Osteocyte (in vitro differentiated cells): ENCODE data around the gene JAKMIP1. TPM values are rescaled to one million over a fixed set of nuclear protein-coding genes. Genes with fewer than 3 reads are reported as not detected.

Experiments used
- DNase-seq: peaks from one replicate; pipeline ENCODE4 v3.0.0; 2021; ENCODE audit warnings: mixed read lengths; ENCODE audit not compliant: unreplicated experiment; ENCODE audit errors: extremely low spot score
- H3K27ac Mint-ChIP-seq: one replicate; pipeline ENCODE4 v1.8.0; 2021; ENCODE audit warnings: mild to moderate bottlenecking, mixed read lengths; ENCODE audit not compliant: unreplicated experiment
- H3K27me3 Mint-ChIP-seq: one replicate; pipeline ENCODE4 v1.8.0; 2021; ENCODE audit warnings: mixed read lengths; ENCODE audit not compliant: unreplicated experiment
- H3K36me3 Mint-ChIP-seq: one replicate; pipeline ENCODE4 v1.8.0; 2021; ENCODE audit warnings: mixed read lengths; ENCODE audit not compliant: unreplicated experiment
- H3K4me1 Mint-ChIP-seq: one replicate; pipeline ENCODE4 v1.8.0; 2021; ENCODE audit warnings: mixed read lengths; ENCODE audit not compliant: unreplicated experiment
- H3K4me3 Mint-ChIP-seq: one replicate; pipeline ENCODE4 v1.8.0; 2021; ENCODE audit warnings: mild to moderate bottlenecking, moderate library complexity, mixed read lengths; ENCODE audit not compliant: unreplicated experiment
- H3K9me3 Mint-ChIP-seq: one replicate; pipeline ENCODE4 v1.8.0; 2021; ENCODE audit warnings: mixed read lengths; ENCODE audit not compliant: unreplicated experiment
- CTCF ChIP-seq: fragments of 200-600 bp; sonication (generic); IDR thresholded peaks from 2 replicates; pipeline ENCODE4 v1.5.0; 2021; ENCODE audit warnings: antibody characterized with exemption, mild to moderate bottlenecking, moderate library complexity
- total RNA-seq: library from RNA; stranded (reverse); gene quantifications from 2 replicates; pipeline ENCODE4 v1.2.1, GENCODE V29; 2021

Gene JAKMIP1
- total RNA-seq, 1 donor from 2014 or later, result not detected

GRCh38 chr4:6184169-6184568, 16.2 kb downstream of the JAKMIP1 start:
- H3K36me3 Mint-ChIP-seq, result no peaks in the 10 kb centered on the region
- no peak for DNase-seq
- H3K27ac Mint-ChIP-seq, result no peak overlapping the region
- TF ChIP-seq CTCF, result no peak
- no peaks in the 10 kb centered on the region for H3K4me1 Mint-ChIP-seq
- H3K4me3 Mint-ChIP-seq, result no peak overlapping the region
- H3K9me3 Mint-ChIP-seq, result peaks cover 5% of the 10 kb centered on the region
- peaks cover 14% of the 10 kb centered on the region for H3K27me3 Mint-ChIP-seq

GRCh38 chr4:6183740-6184139, 16.6 kb downstream of the JAKMIP1 start:
- no peak for TF ChIP-seq CTCF
- Mint-ChIP-seq H3K9me3 (peaks cover 5% of the 10 kb centered on the region), H3K36me3 (no peaks in the 10 kb centered on the region), H3K4me3 (no peak overlapping the region), H3K27ac (no peak overlapping the region), H3K4me1 (no peaks in the 10 kb centered on the region), H3K27me3 (peaks cover 14% of the 10 kb centered on the region)
- DNase-seq, result no peak

- no peaks in the 10 kb centered on the region for H3K36me3 Mint-ChIP-seq
- H3K27me3 Mint-ChIP-seq, result peaks cover 14% of the 10 kb centered on the region
- TF ChIP-seq CTCF, result no peak
- no peaks in the 10 kb centered on the region for H3K4me1 Mint-ChIP-seq
- no peak overlapping the region for H3K27ac Mint-ChIP-seq
- no peak for DNase-seq
- H3K9me3 Mint-ChIP-seq, result peaks cover 9% of the 10 kb centered on the region
- H3K4me3 Mint-ChIP-seq, result no peak overlapping the region
Observed at GRCh38 chr4:6182376-6183280, 17.7 kb downstream of the JAKMIP1 start.

GRCh38 chr4:6180841-6181631, 19.3 kb downstream of the JAKMIP1 start:
- no peaks in the 10 kb centered on the region for H3K4me1 Mint-ChIP-seq
- no peak overlapping the region for H3K4me3 Mint-ChIP-seq
- no peak for TF ChIP-seq CTCF
- H3K36me3 Mint-ChIP-seq, result no peaks in the 10 kb centered on the region
- peaks cover 10% of the 10 kb centered on the region for H3K9me3 Mint-ChIP-seq
- H3K27ac Mint-ChIP-seq, result no peak overlapping the region
- no peak for DNase-seq
- peaks cover 7% of the 10 kb centered on the region for H3K27me3 Mint-ChIP-seq

- H3K4me3 Mint-ChIP-seq, result no peak overlapping the region
- peaks cover 6% of the 10 kb centered on the region for H3K9me3 Mint-ChIP-seq
Observed at GRCh38 chr4:6179362-6179761, 21.0 kb downstream of the JAKMIP1 start.

More at GRCh38 chr4:6179362-6179761, 21.0 kb downstream of the JAKMIP1 start:
- TF ChIP-seq CTCF, result no peak
- peaks cover 3% of the 10 kb centered on the region for H3K27me3 Mint-ChIP-seq
- H3K36me3 Mint-ChIP-seq, result no peaks in the 10 kb centered on the region
- H3K27ac Mint-ChIP-seq, result no peak overlapping the region
- H3K4me1 Mint-ChIP-seq, result no peaks in the 10 kb centered on the region
- DNase-seq, result no peak
